A172 (cell line): ENCODE results near the gene ECHS1. TPM values are rescaled to one million over a fixed set of nuclear protein-coding genes. Genes with fewer than 3 reads are reported as not detected.
A peak's percentile ranks its signal among the peaks of the same experiment; 100 is the strongest.
"Not testable (repeated sequence)": the region's sequence is repeated elsewhere in the genome, so short reads cannot be mapped to it uniquely, and the experiment has no call there.

ENCODE experiments used
- DNase-seq: peaks from one replicate; pipeline ENCODE4 v3.0.0-alpha.2; 2015; ENCODE audit warnings: low spot score
- total RNA-seq: library from RNA; depleted of rRNA; stranded (reverse); fragments of >200 nt; shearing (Covaris generic); gene quantifications from 2 replicates; pipeline ENCODE4 v1.2.3, GENCODE V29; 2014; rRNA removed

ECHS1 gene
- total RNA-seq: 102 and 108 TPM in 2 replicates

GRCh38 chr10:133373174-133374090 is at the start of gene ECHS1:
Gene ECHS1 (minus strand): TSS chr10:133373354. CDS start chr10:133373333, 21 bp downstream.
- peak; percentile 72 for DNase-seq

GRCh38 chr10:133422223-133422806 is 49.2 kb upstream of the ECHS1 start:
- no peak for DNase-seq

GRCh38 chr10:133421336-133422222 is 48.4 kb upstream of the ECHS1 start:
- no peak for DNase-seq

- DNase-seq: no peak
Measured at GRCh38 chr10:133420579-133420978, 47.4 kb upstream of the ECHS1 start.

- no peak for DNase-seq
Measured at GRCh38 chr10:133420028-133420427, 46.9 kb upstream of the ECHS1 start.

- DNase-seq: no peak
Measured at GRCh38 chr10:133419211-133419950, 46.2 kb upstream of the ECHS1 start.

GRCh38 chr10:133418289-133418993 is 45.3 kb upstream of the ECHS1 start:
- no peak for DNase-seq

- DNase-seq: no peak
Measured at GRCh38 chr10:133415752-133416151, 42.6 kb upstream of the ECHS1 start.

- not testable (repeated sequence) for DNase-seq
Measured at GRCh38 chr10:133414401-133414800, 41.2 kb upstream of the ECHS1 start.

- no peak for DNase-seq
Measured at GRCh38 chr10:133412381-133412711, 39.2 kb upstream of the ECHS1 start.

GRCh38 chr10:133411523-133412380 is 38.6 kb upstream of the ECHS1 start:
- no peak for DNase-seq

GRCh38 chr10:133405844-133406527 is 32.8 kb upstream of the ECHS1 start:
- peak; percentile 4 for DNase-seq

- DNase-seq: peak; percentile 5
Measured at GRCh38 chr10:133405272-133405671, 32.1 kb upstream of the ECHS1 start.

GRCh38 chr10:133403784-133404183 is 30.6 kb upstream of the ECHS1 start:
- DNase-seq: no peak

- no peak for DNase-seq
Measured at GRCh38 chr10:133403359-133403758, 30.2 kb upstream of the ECHS1 start.

GRCh38 chr10:133401981-133402725 is 29.0 kb upstream of the ECHS1 start:
- DNase-seq: no peak

- no peak for DNase-seq
Measured at GRCh38 chr10:133401500-133401899, 28.3 kb upstream of the ECHS1 start.

GRCh38 chr10:133400624-133401424 is 27.7 kb upstream of the ECHS1 start:
- no peak for DNase-seq
